GM10847 (cell line): ENCODE results near the gene OPTC.

Experiments
- POLR2A ChIP-seq: IDR thresholded peaks from 2 replicates; pipeline ENCODE4 v1.6.1; 2011; ENCODE audit not compliant: insufficient read length; ENCODE audit errors: extremely low read depth

OPTC gene

DNA sequence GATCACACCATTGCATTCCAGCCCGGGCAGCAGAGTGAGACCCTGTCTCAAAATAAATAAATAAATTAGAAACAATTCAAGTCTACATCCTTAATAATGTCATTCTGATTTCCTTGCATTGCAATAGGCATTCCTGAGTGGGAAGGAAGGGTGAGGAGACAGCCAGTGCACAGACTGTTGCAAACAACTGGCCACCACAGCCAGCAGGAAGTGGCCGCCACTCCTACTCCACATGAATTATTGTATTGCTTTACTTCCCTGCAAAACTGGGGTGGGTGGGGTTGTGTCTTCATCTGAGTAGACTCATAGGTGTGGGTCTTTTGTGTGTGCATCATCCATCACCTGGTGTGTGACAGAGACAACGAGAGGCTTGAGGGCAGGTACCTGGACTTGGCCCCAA lies 60.1 kb downstream of the OPTC start:
- no peak for TF ChIP-seq POLR2A

- no peak for TF ChIP-seq POLR2A
These were observed 61.1 kb downstream of the OPTC start for GRCh38 chr1:203555076-203555475.

- TF ChIP-seq POLR2A = no peak
These were observed 61.6 kb downstream of the OPTC start for GRCh38 chr1:203555511-203556046.

- no peak for TF ChIP-seq POLR2A
These were observed 62.3 kb downstream of the OPTC start for GRCh38 chr1:203556047-203556851.

GRCh38 chr1:203557390-203557789 lies 63.4 kb downstream of the OPTC start:
- TF ChIP-seq POLR2A = no peak

GRCh38 chr1:203558064-203558760 lies 64.3 kb downstream of the OPTC start:
- no peak for TF ChIP-seq POLR2A
